SK-N-SH treated with all-trans-retinoic acid at 6 μM for 48 hours (cell line): ENCODE results near the gene YIPF1.

Experiments
- ATAC-seq: fragments of 200-7000 bp; cut with Tn5 transposase; 3 replicates; pipeline ENCODE4 v1.9.1; 2020; ENCODE audit warnings: mild to moderate bottlenecking, moderate library complexity
- ARNTL ChIP-seq: fragments of 450-650 bp; formaldehyde crosslinking; IDR thresholded peaks from 2 replicates; pipeline ENCODE4 v1.5.0; 2020; ENCODE audit warnings: low read depth, mild to moderate bottlenecking, moderate library complexity, borderline replicate concordance
- BACH2 ChIP-seq: fragments of 250-450 bp; sonication (Bioruptor Pico); IDR thresholded peaks from 2 replicates; pipeline ENCODE4 v1.9.0; 2021; ENCODE audit warnings: mild to moderate bottlenecking, borderline replicate concordance
- CSDC2 ChIP-seq: fragments of 250-450 bp; sonication (Bioruptor Pico); IDR thresholded peaks from 2 replicates; pipeline ENCODE4 v1.5.0; 2020; ENCODE audit warnings: mild to moderate bottlenecking, moderate library complexity
- CSRNP3 ChIP-seq: fragments of 250-450 bp; sonication (Bioruptor Pico); IDR thresholded peaks from 2 replicates; pipeline ENCODE4 v1.5.1; 2021; ENCODE audit warnings: mild to moderate bottlenecking, moderate library complexity
- ESRRG ChIP-seq: fragments of 250-450 bp; sonication (Bioruptor Pico); IDR thresholded peaks from 2 replicates; pipeline ENCODE4 v1.6.1; 2021; ENCODE audit warnings: mild to moderate bottlenecking
- GLIS3 ChIP-seq: fragments of 250-450 bp; sonication (Bioruptor Pico); IDR thresholded peaks from 2 replicates; pipeline ENCODE4 v1.5.0; 2020; ENCODE audit warnings: mild to moderate bottlenecking, moderate library complexity
- ISL1 ChIP-seq: fragments of 250-450 bp; sonication (Bioruptor Pico); IDR thresholded peaks from 2 replicates; pipeline ENCODE4 v2.1.2; 2022; ENCODE audit warnings: mild to moderate bottlenecking, moderate library complexity
- OSR1 ChIP-seq: fragments of 250-450 bp; sonication (Bioruptor Pico); IDR thresholded peaks from 2 replicates; pipeline ENCODE4 v1.8.0; 2022; ENCODE audit warnings: moderate library complexity, mild to moderate bottlenecking, inconsistent platforms
- PATZ1 ChIP-seq: fragments of 250-450 bp; sonication (Bioruptor Pico); IDR thresholded peaks from 2 replicates; pipeline ENCODE4 v1.8.0; 2020; ENCODE audit warnings: mild to moderate bottlenecking, moderate library complexity, borderline replicate concordance
- POU6F1 ChIP-seq: fragments of 250-450 bp; sonication (Bioruptor Pico); IDR thresholded peaks from 2 replicates; pipeline ENCODE4 v1.8.0; 2021; ENCODE audit warnings: low read depth, mild to moderate bottlenecking, moderate library complexity, borderline replicate concordance
- PPARA ChIP-seq: fragments of 250-450 bp; sonication (Bioruptor Pico); IDR thresholded peaks from 2 replicates; pipeline ENCODE4 v1.5.0; 2020; ENCODE audit warnings: mild to moderate bottlenecking, borderline replicate concordance
- RARB ChIP-seq: fragments of 250-450 bp; sonication (Bioruptor Pico); IDR thresholded peaks from 2 replicates; pipeline ENCODE4 v1.8.0; 2021; ENCODE audit warnings: mild to moderate bottlenecking, moderate library complexity
- SNAI2 ChIP-seq: fragments of 250-450 bp; sonication (Bioruptor Pico); IDR thresholded peaks from 2 replicates; pipeline ENCODE4 v1.5.0; 2020; ENCODE audit warnings: mild to moderate bottlenecking, moderate library complexity
- TCF4 ChIP-seq: fragments of 250-450 bp; sonication (Bioruptor Pico); IDR thresholded peaks from 2 replicates; pipeline ENCODE4 v1.8.0; 2021; ENCODE audit warnings: mild to moderate bottlenecking, moderate library complexity, borderline replicate concordance
- TOX ChIP-seq: fragments of 250-450 bp; sonication (Bioruptor Pico); IDR thresholded peaks from 2 replicates; pipeline ENCODE4 v1.8.0; 2021; ENCODE audit warnings: mild to moderate bottlenecking, moderate library complexity, borderline replicate concordance
- ZC3H10 ChIP-seq: fragments of 250-450 bp; sonication (Bioruptor Pico); IDR thresholded peaks from 2 replicates; pipeline ENCODE4 v1.5.1; 2021; ENCODE audit warnings: mild to moderate bottlenecking, moderate library complexity
- ZFP3 ChIP-seq: fragments of 250-450 bp; sonication (Bioruptor Pico); IDR thresholded peaks from 2 replicates; pipeline ENCODE4 v1.5.0; 2020; ENCODE audit warnings: mild to moderate bottlenecking, moderate library complexity
- ZNF565 ChIP-seq: fragments of 450-650 bp; formaldehyde crosslinking; conservative IDR thresholded peaks from 2 replicates; pipeline ENCODE4 v1.5.0; 2020; ENCODE audit warnings: low read depth, mild to moderate bottlenecking, moderate library complexity
- ZNF8 ChIP-seq: fragments of 450-650 bp; formaldehyde crosslinking; IDR thresholded peaks from 2 replicates; pipeline ENCODE4 v1.5.0; 2020; ENCODE audit warnings: mild to moderate bottlenecking, moderate library complexity
- TF ChIP-seq, protein P1 (sequence below): fragments of 250-450 bp; sonication (Bioruptor Pico); IDR thresholded peaks from 2 replicates; pipeline ENCODE4 v1.5.1; 2020; ENCODE audit warnings: low read depth, mild to moderate bottlenecking, moderate library complexity
- TF ChIP-seq, protein P2 (sequence below): fragments of 250-450 bp; sonication (Bioruptor Pico); IDR thresholded peaks from 2 replicates; pipeline ENCODE4 v1.5.0; 2020; ENCODE audit warnings: mild to moderate bottlenecking, moderate library complexity

The YIPF1 gene

GRCh38 chr1:53889304-53890298, at the start of gene YIPF1:
Gene YIPF1, minus strand, starts transcription at chr1:53889797. Its CDS starts 860 bp downstream, at chr1:53888937.
- TF ChIP-seq CSRNP3 = no peak
- no peak for TF ChIP-seq ARNTL
- TF ChIP-seq CSDC2 (CRISPR knock-in tag) = no peak
- TF ChIP-seq PATZ1 (CRISPR knock-in tag) = no peak
- TF ChIP-seq, protein P1, sequence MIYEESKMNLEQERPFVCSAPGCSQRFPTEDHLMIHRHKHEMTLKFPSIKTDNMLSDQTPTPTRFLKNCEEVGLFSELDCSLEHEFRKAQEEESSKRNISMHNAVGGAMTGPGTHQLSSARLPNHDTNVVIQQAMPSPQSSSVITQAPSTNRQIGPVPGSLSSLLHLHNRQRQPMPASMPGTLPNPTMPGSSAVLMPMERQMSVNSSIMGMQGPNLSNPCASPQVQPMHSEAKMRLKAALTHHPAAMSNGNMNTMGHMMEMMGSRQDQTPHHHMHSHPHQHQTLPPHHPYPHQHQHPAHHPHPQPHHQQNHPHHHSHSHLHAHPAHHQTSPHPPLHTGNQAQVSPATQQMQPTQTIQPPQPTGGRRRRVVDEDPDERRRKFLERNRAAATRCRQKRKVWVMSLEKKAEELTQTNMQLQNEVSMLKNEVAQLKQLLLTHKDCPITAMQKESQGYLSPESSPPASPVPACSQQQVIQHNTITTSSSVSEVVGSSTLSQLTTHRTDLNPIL (CRISPR knock-in tag) = no peak
- no peak for TF ChIP-seq ESRRG
- TF ChIP-seq ZNF8 = no peak
- TF ChIP-seq ZC3H10 = no peak
- TF ChIP-seq, protein P2, sequence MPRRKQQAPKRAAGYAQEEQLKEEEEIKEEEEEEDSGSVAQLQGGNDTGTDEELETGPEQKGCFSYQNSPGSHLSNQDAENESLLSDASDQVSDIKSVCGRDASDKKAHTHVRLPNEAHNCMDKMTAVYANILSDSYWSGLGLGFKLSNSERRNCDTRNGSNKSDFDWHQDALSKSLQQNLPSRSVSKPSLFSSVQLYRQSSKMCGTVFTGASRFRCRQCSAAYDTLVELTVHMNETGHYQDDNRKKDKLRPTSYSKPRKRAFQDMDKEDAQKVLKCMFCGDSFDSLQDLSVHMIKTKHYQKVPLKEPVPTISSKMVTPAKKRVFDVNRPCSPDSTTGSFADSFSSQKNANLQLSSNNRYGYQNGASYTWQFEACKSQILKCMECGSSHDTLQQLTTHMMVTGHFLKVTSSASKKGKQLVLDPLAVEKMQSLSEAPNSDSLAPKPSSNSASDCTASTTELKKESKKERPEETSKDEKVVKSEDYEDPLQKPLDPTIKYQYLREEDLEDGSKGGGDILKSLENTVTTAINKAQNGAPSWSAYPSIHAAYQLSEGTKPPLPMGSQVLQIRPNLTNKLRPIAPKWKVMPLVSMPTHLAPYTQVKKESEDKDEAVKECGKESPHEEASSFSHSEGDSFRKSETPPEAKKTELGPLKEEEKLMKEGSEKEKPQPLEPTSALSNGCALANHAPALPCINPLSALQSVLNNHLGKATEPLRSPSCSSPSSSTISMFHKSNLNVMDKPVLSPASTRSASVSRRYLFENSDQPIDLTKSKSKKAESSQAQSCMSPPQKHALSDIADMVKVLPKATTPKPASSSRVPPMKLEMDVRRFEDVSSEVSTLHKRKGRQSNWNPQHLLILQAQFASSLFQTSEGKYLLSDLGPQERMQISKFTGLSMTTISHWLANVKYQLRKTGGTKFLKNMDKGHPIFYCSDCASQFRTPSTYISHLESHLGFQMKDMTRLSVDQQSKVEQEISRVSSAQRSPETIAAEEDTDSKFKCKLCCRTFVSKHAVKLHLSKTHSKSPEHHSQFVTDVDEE (CRISPR knock-in tag) = no peak
- TF ChIP-seq TOX = no peak
- peak; percentile 100 for ATAC-seq

DNA sequence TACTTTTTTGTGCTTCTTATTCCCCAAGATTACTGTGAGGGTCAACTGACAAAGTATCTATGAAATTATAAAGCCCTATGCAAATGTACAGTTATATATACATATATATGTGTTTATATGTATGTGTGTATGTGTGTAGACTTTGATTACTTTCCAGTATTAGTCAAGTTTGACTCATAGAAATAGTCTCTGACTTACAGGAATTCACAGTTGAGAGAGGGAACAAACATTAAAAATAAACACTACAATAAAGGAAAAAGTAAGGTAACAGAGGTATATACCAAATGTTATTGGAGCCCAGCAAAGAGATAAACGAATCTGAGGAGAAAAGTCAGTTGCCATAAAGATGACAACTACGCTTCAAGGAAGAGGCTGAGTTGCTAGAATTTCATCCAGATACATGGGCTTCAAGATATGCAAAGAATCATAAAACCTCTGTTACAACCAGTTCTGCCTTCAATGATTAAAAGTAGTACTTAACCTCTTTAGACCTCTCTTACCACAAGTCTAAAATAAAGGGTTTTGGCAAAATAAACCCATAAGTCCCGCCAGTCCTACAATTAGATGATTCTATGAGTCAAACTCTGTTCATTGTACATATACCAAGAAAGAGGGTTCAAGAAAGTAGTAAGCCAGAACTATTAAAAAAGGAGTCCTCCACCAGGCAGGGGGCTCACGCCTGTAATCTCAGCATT, 48.7 kb upstream of the YIPF1 start:
- ATAC-seq = no peak
- TF ChIP-seq ISL1 (CRISPR knock-in tag) = no peak
- no peak for TF ChIP-seq TCF4 (CRISPR knock-in tag)
- no peak for TF ChIP-seq SNAI2 (CRISPR knock-in tag)
- no peak for TF ChIP-seq PPARA (CRISPR knock-in tag)
- TF ChIP-seq, protein P1 (CRISPR knock-in tag) = no peak
- TF ChIP-seq ZNF8 = no peak
- no peak for TF ChIP-seq OSR1
- TF ChIP-seq TOX = no peak
- no peak for TF ChIP-seq ZFP3
- no peak for TF ChIP-seq RARB
- TF ChIP-seq ZNF565 = no peak
- no peak for TF ChIP-seq POU6F1
- TF ChIP-seq ZC3H10 = no peak
- no peak for TF ChIP-seq GLIS3 (CRISPR knock-in tag)
- TF ChIP-seq BACH2 (CRISPR knock-in tag) = no peak
- no peak for TF ChIP-seq PATZ1 (CRISPR knock-in tag)
- TF ChIP-seq ESRRG = no peak
